HG03064 (cell line): ENCODE measurements around the gene SLITRK5.

ENCODE experiments used
- ATAC-seq: cut with Tn5 transposase; IDR thresholded peaks from one replicate; pipeline ENCODE4 v1.9.1; 2021; ENCODE audit warnings: low read depth; ENCODE audit not compliant: unreplicated experiment

SLITRK5 gene, protein sequence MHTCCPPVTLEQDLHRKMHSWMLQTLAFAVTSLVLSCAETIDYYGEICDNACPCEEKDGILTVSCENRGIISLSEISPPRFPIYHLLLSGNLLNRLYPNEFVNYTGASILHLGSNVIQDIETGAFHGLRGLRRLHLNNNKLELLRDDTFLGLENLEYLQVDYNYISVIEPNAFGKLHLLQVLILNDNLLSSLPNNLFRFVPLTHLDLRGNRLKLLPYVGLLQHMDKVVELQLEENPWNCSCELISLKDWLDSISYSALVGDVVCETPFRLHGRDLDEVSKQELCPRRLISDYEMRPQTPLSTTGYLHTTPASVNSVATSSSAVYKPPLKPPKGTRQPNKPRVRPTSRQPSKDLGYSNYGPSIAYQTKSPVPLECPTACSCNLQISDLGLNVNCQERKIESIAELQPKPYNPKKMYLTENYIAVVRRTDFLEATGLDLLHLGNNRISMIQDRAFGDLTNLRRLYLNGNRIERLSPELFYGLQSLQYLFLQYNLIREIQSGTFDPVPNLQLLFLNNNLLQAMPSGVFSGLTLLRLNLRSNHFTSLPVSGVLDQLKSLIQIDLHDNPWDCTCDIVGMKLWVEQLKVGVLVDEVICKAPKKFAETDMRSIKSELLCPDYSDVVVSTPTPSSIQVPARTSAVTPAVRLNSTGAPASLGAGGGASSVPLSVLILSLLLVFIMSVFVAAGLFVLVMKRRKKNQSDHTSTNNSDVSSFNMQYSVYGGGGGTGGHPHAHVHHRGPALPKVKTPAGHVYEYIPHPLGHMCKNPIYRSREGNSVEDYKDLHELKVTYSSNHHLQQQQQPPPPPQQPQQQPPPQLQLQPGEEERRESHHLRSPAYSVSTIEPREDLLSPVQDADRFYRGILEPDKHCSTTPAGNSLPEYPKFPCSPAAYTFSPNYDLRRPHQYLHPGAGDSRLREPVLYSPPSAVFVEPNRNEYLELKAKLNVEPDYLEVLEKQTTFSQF

DNA sequence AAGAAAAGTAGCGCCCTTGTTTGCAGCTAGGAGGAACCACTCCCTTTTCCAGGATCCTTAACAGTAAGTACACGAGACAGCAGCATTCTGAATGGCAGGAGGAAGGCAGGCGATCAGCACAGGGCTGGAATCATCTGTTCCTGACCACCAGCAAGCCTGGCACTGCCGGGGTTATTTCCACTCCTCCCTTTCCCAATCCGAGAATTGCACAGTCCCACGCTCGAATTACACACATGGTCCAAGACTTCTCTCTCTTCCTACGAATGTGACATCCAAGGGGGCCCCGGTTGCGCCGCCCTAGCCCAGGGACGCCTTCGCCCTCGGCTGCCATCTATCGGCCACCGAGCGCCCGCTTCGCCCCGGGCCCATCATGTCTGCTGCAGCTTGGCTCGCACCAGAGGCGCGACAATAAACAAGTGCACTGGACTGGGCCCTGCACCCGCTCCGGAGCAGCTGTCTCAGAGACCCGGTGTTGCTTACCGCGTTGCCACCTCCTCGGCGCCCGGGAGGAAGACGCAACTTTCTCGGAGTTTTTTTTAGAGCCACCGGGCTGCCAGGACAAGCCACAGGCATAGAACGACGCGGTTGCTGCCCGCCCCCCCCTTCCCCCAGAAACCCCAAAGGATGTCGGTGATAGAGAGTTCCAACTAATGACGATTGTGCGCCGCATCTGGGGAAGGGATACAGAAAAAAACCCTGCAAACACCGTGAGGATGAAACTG is at the start of gene SLITRK5:
Gene SLITRK5 (plus strand): TSS at position 341 of the 722 bp plus-strand sequence. CDS start 4,018 bp downstream, outside the sequence.
- ATAC-seq, result peak; percentile 98

DNA sequence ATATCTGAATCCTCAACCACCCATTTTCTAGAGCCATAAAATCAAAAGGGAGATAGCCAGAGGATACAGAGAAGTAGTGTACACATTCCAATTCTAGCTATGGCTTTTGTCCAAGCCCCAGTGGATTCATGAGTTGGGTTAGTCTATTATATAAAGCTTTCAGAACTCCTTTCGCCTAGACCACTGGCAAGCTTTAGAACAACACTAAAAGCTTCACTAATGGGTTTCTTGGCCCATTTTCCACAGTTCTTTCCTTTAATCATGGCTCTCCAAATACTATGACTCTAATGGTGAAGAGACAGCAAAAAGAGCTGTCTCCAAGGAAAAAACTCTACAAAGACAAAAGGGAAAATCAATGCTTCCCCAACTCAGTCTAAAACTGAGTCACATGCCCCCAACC is 48.2 kb upstream of the SLITRK5 start:
- ATAC-seq, result no peak

DNA sequence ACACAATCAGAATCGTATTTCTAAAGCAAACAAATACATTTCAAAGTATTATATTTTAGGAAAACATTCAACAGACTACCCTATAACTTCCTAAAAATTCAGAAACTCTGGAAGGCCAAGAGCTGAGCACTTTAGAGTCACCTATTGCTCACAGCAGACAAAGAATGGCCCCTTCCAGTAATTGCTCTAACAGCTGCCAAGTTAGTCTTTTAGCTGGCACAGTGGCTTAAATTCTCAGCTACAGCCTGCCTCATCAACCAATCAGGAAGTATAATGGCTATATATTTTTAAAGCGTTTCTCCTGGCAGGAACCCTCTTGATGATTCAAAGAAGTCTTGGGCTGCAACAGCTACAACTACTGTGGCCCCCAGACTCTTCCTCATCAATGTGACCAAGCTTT is 14.9 kb upstream of the SLITRK5 start:
- ATAC-seq, result no peak

DNA sequence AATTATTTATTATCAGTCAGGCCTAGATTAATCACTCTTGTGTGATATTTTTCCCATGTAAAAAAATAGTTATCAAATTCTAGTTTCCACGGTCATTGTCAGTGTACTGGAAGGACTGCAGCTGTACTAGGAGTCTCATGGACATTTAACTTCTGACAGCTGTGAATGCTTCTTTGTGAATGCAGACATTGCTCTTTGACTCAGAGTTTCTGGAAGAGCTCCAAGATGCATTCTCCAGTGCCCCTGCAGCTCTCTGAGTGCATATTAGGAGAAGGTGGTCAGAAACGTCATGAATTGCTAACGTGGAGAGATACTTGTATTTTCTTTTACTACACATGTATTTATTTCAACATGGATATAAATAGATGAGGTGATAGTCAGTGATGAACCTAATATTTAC is 9.7 kb upstream of the SLITRK5 start:
- no peak for ATAC-seq

DNA sequence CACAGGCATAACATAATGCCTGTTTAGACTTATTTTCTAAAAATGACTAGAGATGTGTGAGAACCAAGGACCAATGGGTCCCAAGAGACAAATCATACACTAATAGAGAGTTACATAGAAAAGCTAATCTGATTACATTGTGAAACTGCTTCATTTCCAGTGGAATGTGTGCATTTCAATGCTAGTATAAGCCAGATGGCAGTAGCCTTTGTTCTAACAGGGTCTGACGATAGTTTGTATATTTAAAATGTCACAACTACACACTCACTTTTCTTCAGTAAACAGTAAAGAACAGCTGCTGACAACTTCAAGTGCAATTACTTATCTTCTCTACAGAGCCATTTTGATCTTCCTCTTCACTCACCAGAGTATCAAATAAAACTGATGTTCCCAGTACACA is 4.3 kb upstream of the SLITRK5 start:
- no peak for ATAC-seq

DNA sequence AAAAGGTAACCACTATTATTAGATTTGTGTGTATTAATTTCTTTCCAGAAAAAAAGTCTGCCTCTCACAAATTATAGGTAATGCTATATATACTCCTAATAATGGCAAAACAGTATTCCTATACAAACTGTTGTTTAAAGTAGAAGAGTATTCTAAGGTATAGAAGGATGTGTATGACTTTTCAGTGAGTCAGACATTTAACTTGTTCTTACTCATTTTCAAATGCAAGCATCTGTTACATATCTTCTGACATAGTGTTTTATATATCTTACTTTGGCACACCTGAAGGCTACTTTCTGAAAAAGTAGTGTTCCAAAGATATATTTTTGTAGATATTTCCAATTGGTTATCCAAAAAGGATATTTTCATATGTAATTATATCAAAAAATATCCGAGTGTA is 3.5 kb upstream of the SLITRK5 start:
- no peak for ATAC-seq

DNA sequence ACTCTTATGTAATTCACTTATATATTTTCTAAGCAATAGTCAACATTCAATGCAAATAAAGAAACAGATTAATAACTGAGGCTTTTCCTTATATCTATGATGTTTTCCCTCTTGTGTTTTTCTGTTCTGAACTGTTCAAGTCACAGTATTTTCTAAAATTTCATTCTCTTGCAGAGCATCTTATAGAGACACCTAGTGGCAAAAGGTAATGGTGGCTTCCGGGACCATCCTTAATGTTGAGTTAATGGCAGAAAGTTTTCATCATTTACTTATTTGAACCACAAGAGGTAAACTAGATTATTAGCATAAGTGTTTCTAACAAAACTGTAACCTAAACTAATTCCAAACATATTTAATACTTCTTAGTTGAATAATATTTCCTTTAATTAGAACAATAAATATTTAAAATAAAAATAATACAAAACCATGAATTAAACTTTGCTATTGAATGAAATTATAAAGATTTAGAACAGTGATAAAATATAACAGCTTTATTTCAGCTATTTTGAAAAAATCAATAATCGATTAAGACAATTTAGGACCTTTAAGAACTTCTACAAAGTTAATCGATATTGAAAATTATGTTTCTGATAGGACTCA is 1.7 kb upstream of the SLITRK5 start:
- ATAC-seq, result no peak

DNA sequence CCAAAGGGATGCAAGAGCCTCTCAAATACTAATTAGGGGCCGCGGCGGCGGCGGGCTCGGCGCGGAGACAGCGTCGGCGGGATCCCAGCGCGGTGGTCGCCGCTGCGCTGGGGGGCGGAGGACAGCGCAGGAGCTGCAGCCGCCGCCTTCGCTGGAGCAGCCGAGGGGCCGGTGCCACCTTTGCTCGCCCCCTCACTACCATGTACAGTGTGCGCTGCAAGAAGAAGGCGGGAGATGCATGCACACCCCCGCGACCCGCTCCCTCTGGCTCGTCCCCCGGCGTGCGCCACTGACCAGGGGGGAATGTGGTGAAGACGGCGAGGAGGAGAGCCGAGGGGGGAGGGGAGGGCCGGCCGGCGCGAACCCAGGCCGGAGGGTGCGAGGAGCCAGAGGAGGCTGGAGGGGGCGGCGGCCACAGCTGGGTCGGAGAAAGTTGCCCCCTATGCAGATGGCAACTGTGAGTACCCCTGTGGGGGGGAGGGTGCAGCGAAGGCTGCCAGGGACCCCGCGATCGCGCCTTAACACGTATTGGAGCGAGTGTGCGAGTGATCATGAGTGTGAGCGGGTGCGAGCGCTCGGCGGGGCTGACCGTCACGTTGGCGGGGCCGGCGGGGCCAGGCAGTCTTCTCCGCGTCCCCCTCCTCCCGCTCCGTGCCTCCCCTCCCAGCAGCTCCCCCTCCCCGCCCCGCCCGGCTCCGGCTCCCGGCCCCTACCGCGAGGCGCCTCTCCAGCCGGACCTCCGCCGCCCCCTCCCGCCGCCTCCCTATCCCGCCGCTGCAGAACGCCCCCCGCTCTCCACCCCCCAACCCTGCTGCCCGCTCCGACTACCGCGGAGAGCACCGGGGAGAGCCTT is 808 bp downstream of the SLITRK5 start:
- no peak for ATAC-seq

DNA sequence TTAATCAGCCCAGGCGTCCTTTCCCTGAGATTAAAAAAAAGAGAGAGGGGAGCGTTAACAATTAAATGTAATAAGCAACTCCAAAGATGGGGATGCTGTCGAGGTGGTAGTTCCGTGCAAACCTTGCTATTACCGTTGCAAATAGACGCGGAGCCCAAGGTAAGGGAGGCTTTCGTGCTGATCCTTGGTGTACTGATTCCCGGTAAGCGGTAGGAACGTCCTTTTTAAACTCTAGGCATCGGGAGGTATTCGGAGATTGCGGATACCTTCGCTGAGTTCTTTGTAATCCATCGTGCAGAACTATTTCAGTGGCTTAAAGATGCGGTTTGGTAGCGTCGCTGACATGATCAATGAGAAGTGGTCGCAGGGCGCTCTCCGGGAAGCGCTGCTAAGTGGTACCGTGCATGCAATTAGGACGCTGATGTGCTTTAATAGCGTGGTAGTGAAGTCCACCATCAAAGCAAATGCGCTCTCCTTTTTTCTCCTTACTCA is 3.1 kb downstream of the SLITRK5 start:
- no peak for ATAC-seq

DNA sequence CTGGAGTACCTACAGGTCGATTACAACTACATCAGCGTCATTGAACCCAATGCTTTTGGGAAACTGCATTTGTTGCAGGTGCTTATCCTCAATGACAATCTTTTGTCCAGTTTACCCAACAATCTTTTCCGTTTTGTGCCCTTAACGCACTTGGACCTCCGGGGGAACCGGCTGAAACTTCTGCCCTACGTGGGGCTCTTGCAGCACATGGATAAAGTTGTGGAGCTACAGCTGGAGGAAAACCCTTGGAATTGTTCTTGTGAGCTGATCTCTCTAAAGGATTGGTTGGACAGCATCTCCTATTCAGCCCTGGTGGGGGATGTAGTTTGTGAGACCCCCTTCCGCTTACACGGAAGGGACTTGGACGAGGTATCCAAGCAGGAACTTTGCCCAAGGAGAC is 4.7 kb downstream of the SLITRK5 start:
- ATAC-seq, result no peak

DNA sequence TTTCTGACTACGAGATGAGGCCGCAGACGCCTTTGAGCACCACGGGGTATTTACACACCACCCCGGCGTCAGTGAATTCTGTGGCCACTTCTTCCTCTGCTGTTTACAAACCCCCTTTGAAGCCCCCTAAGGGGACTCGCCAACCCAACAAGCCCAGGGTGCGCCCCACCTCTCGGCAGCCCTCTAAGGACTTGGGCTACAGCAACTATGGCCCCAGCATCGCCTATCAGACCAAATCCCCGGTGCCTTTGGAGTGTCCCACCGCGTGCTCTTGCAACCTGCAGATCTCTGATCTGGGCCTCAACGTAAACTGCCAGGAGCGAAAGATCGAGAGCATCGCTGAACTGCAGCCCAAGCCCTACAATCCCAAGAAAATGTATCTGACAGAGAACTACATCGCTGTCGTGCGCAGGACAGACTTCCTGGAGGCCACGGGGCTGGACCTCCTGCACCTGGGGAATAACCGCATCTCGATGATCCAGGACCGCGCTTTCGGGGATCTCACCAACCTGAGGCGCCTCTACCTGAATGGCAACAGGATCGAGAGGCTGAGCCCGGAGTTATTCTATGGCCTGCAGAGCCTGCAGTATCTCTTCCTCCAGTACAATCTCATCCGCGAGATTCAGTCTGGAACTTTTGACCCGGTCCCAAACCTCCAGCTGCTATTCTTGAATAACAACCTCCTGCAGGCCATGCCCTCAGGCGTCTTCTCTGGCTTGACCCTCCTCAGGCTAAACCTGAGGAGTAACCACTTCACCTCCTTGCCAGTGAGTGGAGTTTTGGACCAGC is 5.3 kb downstream of the SLITRK5 start:
- ATAC-seq, result no peak

DNA sequence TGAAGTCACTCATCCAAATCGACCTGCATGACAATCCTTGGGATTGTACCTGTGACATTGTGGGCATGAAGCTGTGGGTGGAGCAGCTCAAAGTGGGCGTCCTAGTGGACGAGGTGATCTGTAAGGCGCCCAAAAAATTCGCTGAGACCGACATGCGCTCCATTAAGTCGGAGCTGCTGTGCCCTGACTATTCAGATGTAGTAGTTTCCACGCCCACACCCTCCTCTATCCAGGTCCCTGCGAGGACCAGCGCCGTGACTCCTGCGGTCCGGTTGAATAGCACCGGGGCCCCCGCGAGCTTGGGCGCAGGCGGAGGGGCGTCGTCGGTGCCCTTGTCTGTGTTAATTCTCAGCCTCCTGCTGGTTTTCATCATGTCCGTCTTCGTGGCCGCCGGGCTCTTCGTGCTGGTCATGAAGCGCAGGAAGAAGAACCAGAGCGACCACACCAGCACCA is 5.9 kb downstream of the SLITRK5 start:
- no peak for ATAC-seq

DNA sequence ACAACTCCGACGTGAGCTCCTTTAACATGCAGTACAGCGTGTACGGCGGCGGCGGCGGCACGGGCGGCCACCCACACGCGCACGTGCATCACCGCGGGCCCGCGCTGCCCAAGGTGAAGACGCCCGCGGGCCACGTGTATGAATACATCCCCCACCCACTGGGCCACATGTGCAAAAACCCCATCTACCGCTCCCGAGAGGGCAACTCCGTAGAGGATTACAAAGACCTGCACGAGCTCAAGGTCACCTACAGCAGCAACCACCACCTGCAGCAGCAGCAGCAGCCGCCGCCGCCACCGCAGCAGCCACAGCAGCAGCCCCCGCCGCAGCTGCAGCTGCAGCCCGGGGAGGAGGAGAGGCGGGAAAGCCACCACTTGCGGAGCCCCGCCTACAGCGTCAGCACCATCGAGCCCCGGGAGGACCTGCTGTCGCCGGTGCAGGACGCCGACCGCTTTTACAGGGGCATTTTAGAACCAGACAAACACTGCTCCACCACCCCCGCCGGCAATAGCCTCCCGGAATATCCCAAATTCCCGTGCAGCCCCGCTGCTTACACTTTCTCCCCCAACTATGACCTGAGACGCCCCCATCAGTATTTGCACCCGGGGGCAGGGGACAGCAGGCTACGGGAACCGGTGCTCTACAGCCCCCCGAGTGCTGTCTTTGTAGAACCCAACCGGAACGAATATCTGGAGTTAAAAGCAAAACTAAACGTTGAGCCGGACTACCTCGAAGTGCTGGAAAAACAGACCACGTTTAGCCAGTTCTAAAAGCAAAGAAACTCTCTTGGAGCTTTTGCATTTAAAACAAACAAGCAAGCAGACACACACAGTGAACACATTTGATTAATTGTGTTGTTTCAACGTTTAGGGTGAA is 6.6 kb downstream of the SLITRK5 start:
- ATAC-seq, result no peak

DNA sequence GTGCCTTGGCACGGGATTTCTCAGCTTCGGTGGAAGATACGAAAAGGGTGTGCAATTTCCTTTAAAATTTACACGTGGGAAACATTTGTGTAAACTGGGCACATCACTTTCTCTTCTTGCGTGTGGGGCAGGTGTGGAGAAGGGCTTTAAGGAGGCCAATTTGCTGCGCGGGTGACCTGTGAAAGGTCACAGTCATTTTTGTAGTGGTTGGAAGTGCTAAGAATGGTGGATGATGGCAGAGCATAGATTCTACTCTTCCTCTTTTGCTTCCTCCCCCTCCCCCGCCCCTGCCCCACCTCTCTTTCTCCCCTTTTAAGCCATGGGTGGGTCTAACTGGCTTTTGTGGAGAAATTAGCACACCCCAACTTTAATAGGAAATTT is 7.2 kb downstream of the SLITRK5 start:
- no peak for ATAC-seq

DNA sequence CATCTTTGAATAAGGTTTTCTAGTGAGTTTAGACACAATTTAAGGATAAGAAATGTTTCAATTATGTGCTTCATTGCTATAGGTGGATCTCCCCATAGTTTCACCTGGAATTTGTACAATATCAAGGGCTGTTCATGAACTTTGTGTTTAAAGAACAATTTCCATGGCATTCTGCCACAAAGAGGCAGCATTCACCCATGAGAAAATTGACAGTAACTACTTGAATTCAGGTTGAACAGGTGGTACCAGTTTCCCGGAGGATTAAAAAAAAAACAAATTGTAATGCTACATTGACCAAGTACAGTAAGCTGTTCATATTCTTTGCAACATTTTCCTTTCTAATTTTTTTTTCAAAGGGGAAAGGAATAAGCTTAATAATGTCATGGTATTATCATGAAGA is 9.1 kb downstream of the SLITRK5 start:
- no peak for ATAC-seq

DNA sequence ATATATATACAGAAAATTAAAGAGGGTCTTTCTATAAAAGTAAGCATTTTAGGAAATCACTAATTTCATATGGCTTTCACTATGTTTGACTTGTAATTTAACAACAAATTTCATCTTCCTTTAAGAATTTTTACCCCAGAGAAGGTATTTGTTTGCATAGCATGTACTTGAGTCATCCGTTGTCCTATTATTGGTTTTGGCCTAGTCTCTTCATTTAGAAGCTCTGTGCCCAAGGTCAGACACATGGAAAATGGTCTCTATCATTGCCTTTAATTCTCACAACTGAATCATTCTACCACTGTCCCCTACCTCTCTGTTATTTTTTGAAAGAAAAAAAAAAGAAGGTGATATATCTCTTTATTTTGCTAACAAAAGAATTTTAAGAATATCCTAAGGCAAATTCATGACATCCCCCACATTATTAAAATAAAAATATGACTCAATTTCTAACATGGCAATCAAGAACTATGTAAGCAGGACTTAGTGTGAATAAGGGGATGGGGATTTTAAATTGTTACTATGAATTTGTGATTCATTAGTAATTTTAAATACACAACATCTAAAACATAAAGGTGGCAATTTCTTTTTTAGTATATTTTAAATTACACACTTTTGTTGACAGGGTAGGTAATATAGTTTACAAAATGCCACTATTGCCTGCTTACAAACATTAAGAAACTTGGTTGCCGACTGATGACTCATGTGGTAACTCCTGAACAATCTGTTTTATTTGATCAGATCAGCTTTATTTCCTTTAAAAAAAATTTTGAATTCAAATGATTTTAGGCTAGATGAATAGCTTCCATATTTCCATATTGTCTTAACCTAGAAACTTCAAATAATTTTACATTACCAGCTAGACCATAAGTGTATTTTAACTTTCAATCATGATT is 13.9 kb downstream of the SLITRK5 start:
- no peak for ATAC-seq

DNA sequence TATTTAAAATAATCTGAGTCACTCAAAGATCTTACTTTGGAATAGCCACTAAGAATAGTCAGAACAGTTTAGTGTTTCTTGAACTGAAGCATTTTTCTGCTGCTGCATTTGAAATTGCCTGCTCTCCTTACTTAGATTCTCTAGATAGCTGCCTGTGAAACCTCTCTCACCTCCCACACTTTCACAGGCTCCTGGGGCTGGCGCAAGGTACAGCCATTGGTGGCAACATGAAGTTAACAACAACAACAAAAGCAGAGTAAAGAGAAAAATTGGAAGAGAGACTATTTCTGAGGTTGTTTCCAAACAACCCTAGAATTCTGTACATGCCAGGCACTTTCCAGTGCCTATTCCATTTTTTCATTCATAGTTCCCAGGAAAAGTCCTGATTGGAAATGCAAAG is 25.3 kb downstream of the SLITRK5 start:
- ATAC-seq, result no peak
